Measurements from ENCODE around the gene CEBPE. TPM values are rescaled to one million over a fixed set of nuclear protein-coding genes. Genes with fewer than 3 reads are reported as not detected.
A peak's percentile ranks its signal among the peaks of the same experiment; 100 is the strongest.

The CEBPE gene
- total RNA-seq: not detected in 2 replicates

- Mint-ChIP-seq H3K27ac (peak within 1 kb of the TSS; percentile 90), H3K4me1 (ENCODE audit: low read depth) (peaks cover 41% of the 10 kb centered on the region), H3K4me3 (peak within 1 kb of the TSS; percentile 46), H3K9me3 (no peaks in the 10 kb centered on the region), H3K36me3 (ENCODE audit: low read depth) (no peaks in the 10 kb centered on the region), H3K27me3 (ENCODE audit: insufficient read depth) (peaks cover 10% of the 10 kb centered on the region)
- no peak for DNase-seq (ENCODE audit: low spot score)
- intact Hi-C loops (cut with micrococcal nuclease): no loop called here
Observed at GRCh38 chr14:23118506-23119362, at the start of gene CEBPE. TSS of gene CEBPE (minus strand) at chr14:23119255. CDS start at chr14:23119091, 164 bp downstream.

GRCh38 chr14:23168246-23168645, 49.2 kb upstream of the CEBPE start:
- no peak overlapping the region for H3K27ac Mint-ChIP-seq
- H3K9me3 Mint-ChIP-seq: no peaks in the 10 kb centered on the region
- H3K27me3 Mint-ChIP-seq (ENCODE audit: insufficient read depth): peaks cover 4% of the 10 kb centered on the region
- DNase-seq (ENCODE audit: low spot score): no peak
- H3K36me3 Mint-ChIP-seq (ENCODE audit: low read depth): no peaks in the 10 kb centered on the region
- intact Hi-C loops (cut with micrococcal nuclease): no loop called here
- no peak overlapping the region for H3K4me3 Mint-ChIP-seq
- no peaks in the 10 kb centered on the region for H3K4me1 Mint-ChIP-seq (ENCODE audit: low read depth)

GRCh38 chr14:23167116-23167847, 48.2 kb upstream of the CEBPE start:
- peaks cover 4% of the 10 kb centered on the region for H3K27me3 Mint-ChIP-seq (ENCODE audit: insufficient read depth)
- no peak overlapping the region for H3K27ac Mint-ChIP-seq
- no peak for DNase-seq (ENCODE audit: low spot score)
- H3K4me3 Mint-ChIP-seq: no peak overlapping the region
- H3K9me3 Mint-ChIP-seq: no peaks in the 10 kb centered on the region
- intact Hi-C loops (cut with micrococcal nuclease): no loop called here
- no peaks in the 10 kb centered on the region for H3K4me1 Mint-ChIP-seq (ENCODE audit: low read depth)
- no peaks in the 10 kb centered on the region for H3K36me3 Mint-ChIP-seq (ENCODE audit: low read depth)

- Mint-ChIP-seq H3K27me3 (ENCODE audit: insufficient read depth) (no peaks in the 10 kb centered on the region), H3K9me3 (no peaks in the 10 kb centered on the region), H3K4me3 (no peak overlapping the region), H3K36me3 (ENCODE audit: low read depth) (no peaks in the 10 kb centered on the region), H3K4me1 (ENCODE audit: low read depth) (no peaks in the 10 kb centered on the region), H3K27ac (no peak overlapping the region)
- no peak for DNase-seq (ENCODE audit: low spot score)
- intact Hi-C loops (cut with micrococcal nuclease): no loop called here
Observed at GRCh38 chr14:23164949-23165348, 45.9 kb upstream of the CEBPE start.

GRCh38 chr14:23164250-23164649, 45.2 kb upstream of the CEBPE start:
- peaks cover 4% of the 10 kb centered on the region for H3K27me3 Mint-ChIP-seq (ENCODE audit: insufficient read depth)
- H3K9me3 Mint-ChIP-seq: no peaks in the 10 kb centered on the region
- intact Hi-C loops (cut with micrococcal nuclease): no loop called here
- no peak overlapping the region for H3K4me3 Mint-ChIP-seq
- H3K4me1 Mint-ChIP-seq (ENCODE audit: low read depth): no peaks in the 10 kb centered on the region
- no peak overlapping the region for H3K27ac Mint-ChIP-seq
- DNase-seq (ENCODE audit: low spot score): no peak
- H3K36me3 Mint-ChIP-seq (ENCODE audit: low read depth): no peaks in the 10 kb centered on the region

- intact Hi-C loops (cut with micrococcal nuclease): no loop called here
- no peaks in the 10 kb centered on the region for H3K4me1 Mint-ChIP-seq (ENCODE audit: low read depth)
- H3K9me3 Mint-ChIP-seq: no peaks in the 10 kb centered on the region
Observed at GRCh38 chr14:23163830-23164229, 44.8 kb upstream of the CEBPE start.

GRCh38 chr14:23162800-23163199, 43.7 kb upstream of the CEBPE start:
- H3K4me3 Mint-ChIP-seq: no peak overlapping the region
- intact Hi-C loops (cut with micrococcal nuclease): no loop called here
- no peak for DNase-seq (ENCODE audit: low spot score)
- H3K9me3 Mint-ChIP-seq: no peaks in the 10 kb centered on the region
- H3K36me3 Mint-ChIP-seq (ENCODE audit: low read depth): no peaks in the 10 kb centered on the region
- no peak overlapping the region for H3K27ac Mint-ChIP-seq
- H3K27me3 Mint-ChIP-seq (ENCODE audit: insufficient read depth): peaks cover 9% of the 10 kb centered on the region
- H3K4me1 Mint-ChIP-seq (ENCODE audit: low read depth): no peaks in the 10 kb centered on the region

More at GRCh38 chr14:23163830-23164229, 44.8 kb upstream of the CEBPE start:
- no peak overlapping the region for H3K4me3 Mint-ChIP-seq
- no peak for DNase-seq (ENCODE audit: low spot score)
- H3K36me3 Mint-ChIP-seq (ENCODE audit: low read depth): no peaks in the 10 kb centered on the region
- no peak overlapping the region for H3K27ac Mint-ChIP-seq
- peaks cover 6% of the 10 kb centered on the region for H3K27me3 Mint-ChIP-seq (ENCODE audit: insufficient read depth)

- intact Hi-C loops (cut with micrococcal nuclease): no loop called here
- no peak for DNase-seq (ENCODE audit: low spot score)
- H3K9me3 Mint-ChIP-seq: no peaks in the 10 kb centered on the region
Observed at GRCh38 chr14:23162005-23162404, 43.0 kb upstream of the CEBPE start.

GRCh38 chr14:23160924-23161522, 42.0 kb upstream of the CEBPE start:
- intact Hi-C loops (cut with micrococcal nuclease): no loop called here
- no peak overlapping the region for H3K4me3 Mint-ChIP-seq
- H3K27ac Mint-ChIP-seq: no peak overlapping the region
- H3K36me3 Mint-ChIP-seq (ENCODE audit: low read depth): no peaks in the 10 kb centered on the region
- no peak for DNase-seq (ENCODE audit: low spot score)
- H3K27me3 Mint-ChIP-seq (ENCODE audit: insufficient read depth): peaks cover 9% of the 10 kb centered on the region
- no peaks in the 10 kb centered on the region for H3K9me3 Mint-ChIP-seq
- H3K4me1 Mint-ChIP-seq (ENCODE audit: low read depth): no peaks in the 10 kb centered on the region

More at GRCh38 chr14:23162005-23162404, 43.0 kb upstream of the CEBPE start:
- H3K4me3 Mint-ChIP-seq: no peak overlapping the region
- peaks cover 9% of the 10 kb centered on the region for H3K27me3 Mint-ChIP-seq (ENCODE audit: insufficient read depth)
- no peaks in the 10 kb centered on the region for H3K36me3 Mint-ChIP-seq (ENCODE audit: low read depth)
- H3K4me1 Mint-ChIP-seq (ENCODE audit: low read depth): no peaks in the 10 kb centered on the region
- no peak overlapping the region for H3K27ac Mint-ChIP-seq

GRCh38 chr14:23159532-23159931, 40.5 kb upstream of the CEBPE start:
- H3K4me3 Mint-ChIP-seq: no peak overlapping the region
- intact Hi-C loops (cut with micrococcal nuclease): no loop called here
- no peaks in the 10 kb centered on the region for H3K9me3 Mint-ChIP-seq
- no peak for DNase-seq (ENCODE audit: low spot score)
- H3K36me3 Mint-ChIP-seq (ENCODE audit: low read depth): no peaks in the 10 kb centered on the region
- H3K27ac Mint-ChIP-seq: no peak overlapping the region
- no peaks in the 10 kb centered on the region for H3K4me1 Mint-ChIP-seq (ENCODE audit: low read depth)
- peaks cover 9% of the 10 kb centered on the region for H3K27me3 Mint-ChIP-seq (ENCODE audit: insufficient read depth)

GRCh38 chr14:23158779-23159178, 39.7 kb upstream of the CEBPE start:
- intact Hi-C loops (cut with micrococcal nuclease): no loop called here
- DNase-seq (ENCODE audit: low spot score): no peak
- Mint-ChIP-seq H3K27me3 (ENCODE audit: insufficient read depth) (peaks cover 9% of the 10 kb centered on the region), H3K4me1 (ENCODE audit: low read depth) (no peaks in the 10 kb centered on the region), H3K36me3 (ENCODE audit: low read depth) (no peaks in the 10 kb centered on the region), H3K4me3 (no peak overlapping the region), H3K9me3 (no peaks in the 10 kb centered on the region), H3K27ac (no peak overlapping the region)

- Mint-ChIP-seq H3K4me1 (ENCODE audit: low read depth) (no peaks in the 10 kb centered on the region), H3K36me3 (ENCODE audit: low read depth) (no peaks in the 10 kb centered on the region), H3K4me3 (no peak overlapping the region), H3K27me3 (ENCODE audit: insufficient read depth) (peaks cover 11% of the 10 kb centered on the region), H3K9me3 (no peaks in the 10 kb centered on the region), H3K27ac (no peak overlapping the region)
- intact Hi-C loops (cut with micrococcal nuclease): no loop called here
- DNase-seq (ENCODE audit: low spot score): no peak
Observed at GRCh38 chr14:23154964-23155587, 36.0 kb upstream of the CEBPE start.
